Mesothelial cell of epicardium (in vitro differentiated cells): Measurements from ENCODE around the gene GRK5. TPM values are rescaled to one million over a fixed set of nuclear protein-coding genes. Genes with fewer than 3 reads are reported as not detected.

Experiments used
- DNase-seq, 2 experiments: peaks; one replicate each; pipeline ENCODE4 v3.0.0; 2021; ENCODE audit warnings: low spot score in 2 of 2; ENCODE audit not compliant: unreplicated experiment in 2 of 2
- H3K27ac Mint-ChIP-seq: 2 replicates; pipeline ENCODE4 v1.8.0; 2021; ENCODE audit warnings: mixed read lengths
- H3K27me3 Mint-ChIP-seq: 2 replicates; pipeline ENCODE4 v1.8.0; 2021; ENCODE audit warnings: low read depth, mixed read lengths
- H3K36me3 Mint-ChIP-seq: 2 replicates; pipeline ENCODE4 v1.8.0; 2021; ENCODE audit warnings: mixed read lengths
- H3K4me1 Mint-ChIP-seq: 2 replicates; pipeline ENCODE4 v1.8.0; 2021; ENCODE audit warnings: mixed read lengths
- H3K4me3 Mint-ChIP-seq: 2 replicates; pipeline ENCODE4 v1.8.0; 2021; ENCODE audit warnings: mild to moderate bottlenecking, moderate library complexity, mixed read lengths
- H3K9me3 Mint-ChIP-seq: 2 replicates; pipeline ENCODE4 v1.8.0; 2021; ENCODE audit warnings: mixed read lengths
- CTCF ChIP-seq: fragments of 200-600 bp; sonication (generic); IDR thresholded peaks from one replicate; pipeline ENCODE4 v1.5.0; 2021; ENCODE audit warnings: antibody characterized with exemption; ENCODE audit not compliant: unreplicated experiment
- microRNA-seq: library from miRNA; unstranded; fragments of <30 nt; microRNA quantifications from one replicate; pipeline ENCODE4 v1.2.0, GENCODE V29; 2021; ENCODE audit warnings: inconsistent platforms, mixed read lengths
- total RNA-seq: library from RNA; stranded (reverse); gene quantifications from 3 replicates; pipeline ENCODE4 v1.2.1, GENCODE V29; 2021

Gene GRK5
- total RNA-seq, 1 donor from 2014 or later: 14.5 TPM

- H3K36me3 Mint-ChIP-seq: peaks cover 2% of the 10 kb centered on the region
- DNase-seq: no peak
- H3K9me3 Mint-ChIP-seq: no peaks in the 10 kb centered on the region
- peaks cover 8% of the 10 kb centered on the region for H3K27me3 Mint-ChIP-seq
- no peak overlapping the region for H3K27ac Mint-ChIP-seq
- peaks cover 7% of the 10 kb centered on the region for H3K4me1 Mint-ChIP-seq
- no peak overlapping the region for H3K4me3 Mint-ChIP-seq
- no peak for TF ChIP-seq CTCF
These were observed 297.8 kb downstream of the GRK5 start for GRCh38 chr10:119505131-119505551.

Small RNA genes within 50 kb of the gene (microRNA-seq; reads per million reads assigned to microRNA genes)
- gene MIR4681: not detected

Other genes with a start within 250 kb of the GRK5 start
- 4.1 to 4.6 TPM (median 4.4 TPM) in 3 replicates for gene NANOS1, start 177.9 kb upstream of the GRK5 start, total RNA-seq
- 145 to 148 TPM (median 145 TPM) in 3 replicates for gene EIF3A, start 126.8 kb upstream of the GRK5 start, total RNA-seq
- 38.4 to 40.3 TPM (median 39.6 TPM) in 3 replicates for gene DENND10, start 103.5 kb upstream of the GRK5 start, total RNA-seq
- gene SFXN4, start 41.9 kb upstream of the GRK5 start, total RNA-seq: 33.3 to 37.2 TPM (median 36.6 TPM) in 3 replicates
- 85.7 to 91.5 TPM (median 86.5 TPM) in 3 replicates for gene PRDX3, start 28.8 kb upstream of the GRK5 start, total RNA-seq